T-cell (primary cell): ENCODE measurements around the gene LDB2. TPM values are rescaled to one million over a fixed set of nuclear protein-coding genes. Genes with fewer than 3 reads are reported as not detected.

Experiments used
- ATAC-seq, 4 experiments: fragments of 200-7000 bp in 3 of 4; fragments of 150-1000 bp in 1 of 4; cut with Tn5 transposase; replicated peaks in 1 of 4; 1 replicate in 3 of 4; 2 replicates in 1 of 4; pipeline ENCODE4 v1.10.0; 2021; ENCODE audit warnings: moderate library complexity in 3 of 4, mild to moderate bottlenecking in 2 of 4, moderate number of reproducible peaks in 1 of 4
- CTCF ChIA-PET, 2 donors: fragments of 300-600 bp; sonication (Branson Sonifier 250); formaldehyde crosslinking; loops; one replicate each; lab custom pipeline; 2022; ENCODE audit warnings: antibody characterized with exemption in 2 of 2; lab: Charles Lee
- POLR2A ChIA-PET, 2 donors: fragments of 300-600 bp; sonication (Branson Sonifier 250); formaldehyde crosslinking; loops; one replicate each; lab custom pipeline; 2022; ENCODE audit warnings: antibody characterized with exemption in 2 of 2; lab: Charles Lee
- DNase-seq, 35 experiments: peaks; one replicate each; pipeline versions ENCODE4 v3.0.0 to v3.0.0-alpha.2; 2013 to 2023
- H3K27ac ChIP-seq: one replicate; pipeline ENCODE4 v1.5.1; 2013; ENCODE audit warnings: low read length
- H3K27me3 ChIP-seq, 2 experiments: replicated peaks in 1 of 2; 1 replicate in 1 of 2; 2 replicates in 1 of 2; pipeline versions ENCODE4 v1.6.1 to v1.7.0; 2013; ENCODE audit warnings: low read length in 1 of 2, mixed read lengths in 1 of 2; ENCODE audit not compliant: control insufficient read depth in 2 of 2, insufficient read depth in 2 of 2; ENCODE audit errors: extremely low read depth in 1 of 2
- H3K36me3 ChIP-seq, 2 donors: 1 replicate in 1 of 2; 2 replicates in 1 of 2; pipeline versions ENCODE4 v1.6.1 to v1.7.0; 2013; ENCODE audit warnings: low read length in 1 of 2; ENCODE audit not compliant: control insufficient read depth in 2 of 2, insufficient read depth in 1 of 2; ENCODE audit errors: extremely low read depth in 1 of 2
- H3K4me1 ChIP-seq, 2 experiments: 1 replicate in 1 of 2; 2 replicates in 1 of 2; pipeline versions ENCODE4 v1.6.1 to v1.7.0; 2013; ENCODE audit warnings: low read length in 2 of 2, mixed read lengths in 1 of 2; ENCODE audit not compliant: insufficient read depth in 2 of 2, control insufficient read depth in 1 of 2; ENCODE audit errors: extremely low read depth in 1 of 2
- H3K4me3 ChIP-seq, 2 donors: 1 replicate in 1 of 2; 2 replicates in 1 of 2; pipeline versions ENCODE4 v1.5.1 to v1.7.0; 2013; ENCODE audit warnings: mild to moderate bottlenecking in 2 of 2, low read length in 1 of 2, moderate library complexity in 1 of 2; ENCODE audit not compliant: control insufficient read depth in 1 of 2; ENCODE audit errors: extremely low read depth in 1 of 2
- H3K9me3 ChIP-seq: 2 replicates; pipeline ENCODE4 v1.7.0; 2013
- H3K27ac Mint-ChIP-seq, 2 donors: one replicate each; pipeline ENCODE4 v1.8.0; 2020 to 2021; ENCODE audit warnings: mild to moderate bottlenecking in 2 of 2, mixed read lengths in 2 of 2
- H3K27me3 Mint-ChIP-seq, 2 donors: one replicate each; pipeline ENCODE4 v1.8.0; 2021 to 2022; ENCODE audit warnings: mixed read lengths in 2 of 2
- H3K36me3 Mint-ChIP-seq: one replicate; pipeline ENCODE4 v1.8.0; 2021; ENCODE audit warnings: mixed read lengths
- H3K4me1 Mint-ChIP-seq, 3 donors: one replicate each; pipeline ENCODE4 v1.8.0; 2020 to 2022; ENCODE audit warnings: mixed read lengths in 3 of 3, mild to moderate bottlenecking in 1 of 3
- H3K4me3 Mint-ChIP-seq, 3 donors: one replicate each; pipeline ENCODE4 v1.8.0; 2020 to 2022; ENCODE audit warnings: mild to moderate bottlenecking in 3 of 3, mixed read lengths in 3 of 3, moderate library complexity in 3 of 3
- H3K9me3 Mint-ChIP-seq, 3 donors: one replicate each; pipeline ENCODE4 v1.8.0; 2020 to 2022; ENCODE audit warnings: mixed read lengths in 3 of 3
- WGBS: methylation state at CpG from one replicate; pipeline ENCODE4 v1.1.5; 2013; ENCODE audit warnings: missing lambda C conversion rate; ENCODE audit not compliant: insufficient coverage; 5-methylcytosine and 5-hydroxymethylcytosine counted together
- total RNA-seq, 35 experiments: library from RNA in 6 of 35; stranded (reverse) in 6 of 35; fragments of 120-200 nt in 1 of 35; gene quantifications; one replicate each; pipeline versions ENCODE4 v1.2.1 to v1.2.4 and lab custom pipeline; 2013 to 2026

Gene LDB2
- total RNA-seq, 5 donors from 2014 or later (not counting 1 experiment from before 2014, with no cell fraction given): 0.15 to 0.82 (median 0.39) TPM; not detected in 2

DNA sequence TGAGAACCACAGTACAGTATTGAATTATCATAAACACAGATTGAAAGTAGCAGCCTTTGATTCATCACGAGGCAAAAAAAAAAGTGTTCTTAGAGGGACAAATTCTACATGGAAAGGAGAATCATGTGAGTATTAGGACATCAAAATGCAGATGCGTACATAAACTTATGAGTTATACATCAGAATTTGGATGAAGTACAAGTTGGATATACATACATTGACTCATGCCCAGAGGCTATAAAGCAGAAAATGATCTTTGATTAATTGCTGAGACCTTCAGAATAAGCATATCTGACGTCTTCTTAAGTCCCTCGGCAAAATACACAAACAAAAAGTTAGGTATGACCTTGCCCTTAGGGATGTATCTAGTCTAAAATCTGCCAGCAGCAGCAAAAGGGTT, 206.4 kb downstream of the LDB2 start:
- ChIA-PET CTCF (no interaction called here), POLR2A (no interaction called here)
- WGBS: no CpG with 5 or more reads among the region's 4 CpGs
- Histone ChIP-seq H3K27me3 (no peaks in the 10 kb centered on the region), H3K27ac (no peak overlapping the region), H3K4me1 (no peaks in the 10 kb centered on the region), H3K9me3 (no peaks in the 10 kb centered on the region), H3K36me3 (no peaks in the 10 kb centered on the region), H3K4me3 (no peak overlapping the region)
- Mint-ChIP-seq H3K27me3 (no peaks in the 10 kb centered on the region), H3K36me3 (no peaks in the 10 kb centered on the region), H3K27ac (no peak overlapping the region), H3K4me1 (no peaks in the 10 kb centered on the region), H3K9me3 (no peaks in the 10 kb centered on the region), H3K4me3 (no peak overlapping the region)
- no peak for ATAC-seq
- no peak for DNase-seq

DNA sequence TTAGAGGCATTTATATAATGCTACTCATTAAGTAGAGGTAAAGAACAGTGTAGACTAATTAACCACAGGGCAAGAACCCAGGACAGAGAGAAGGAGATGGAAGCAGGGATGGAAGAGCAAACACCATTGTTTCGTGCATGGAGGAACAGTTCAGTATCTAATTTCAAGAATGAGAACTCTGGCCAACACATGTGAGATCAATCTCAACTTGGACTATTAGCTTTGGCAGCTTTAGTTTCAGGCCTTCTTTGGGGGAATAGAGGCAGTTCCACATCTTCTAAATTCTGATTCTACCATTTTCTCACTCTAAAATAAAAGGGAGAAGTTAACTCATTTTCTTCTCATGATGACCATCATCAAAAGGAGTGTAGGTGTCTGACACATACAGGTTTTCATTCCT, 207.0 kb downstream of the LDB2 start:
- no CpG with 5 or more reads among the region's 1 CpG for WGBS
- H3K36me3 Mint-ChIP-seq: no peaks in the 10 kb centered on the region
- H3K27me3 ChIP-seq: no peaks in the 10 kb centered on the region
- no peak overlapping the region for H3K4me3 ChIP-seq
- no peaks in the 10 kb centered on the region for H3K9me3 Mint-ChIP-seq
- H3K9me3 ChIP-seq: no peaks in the 10 kb centered on the region
- H3K27ac Mint-ChIP-seq: no peak overlapping the region
- no peak for ATAC-seq
- no peak overlapping the region for H3K4me3 Mint-ChIP-seq
- H3K4me1 Mint-ChIP-seq: no peaks in the 10 kb centered on the region
- no peak for DNase-seq
- H3K36me3 ChIP-seq: no peaks in the 10 kb centered on the region
- ChIA-PET POLR2A (no interaction called here), CTCF (no interaction called here)
- no peak overlapping the region for H3K27ac ChIP-seq
- H3K27me3 Mint-ChIP-seq: no peaks in the 10 kb centered on the region
- no peaks in the 10 kb centered on the region for H3K4me1 ChIP-seq

DNA sequence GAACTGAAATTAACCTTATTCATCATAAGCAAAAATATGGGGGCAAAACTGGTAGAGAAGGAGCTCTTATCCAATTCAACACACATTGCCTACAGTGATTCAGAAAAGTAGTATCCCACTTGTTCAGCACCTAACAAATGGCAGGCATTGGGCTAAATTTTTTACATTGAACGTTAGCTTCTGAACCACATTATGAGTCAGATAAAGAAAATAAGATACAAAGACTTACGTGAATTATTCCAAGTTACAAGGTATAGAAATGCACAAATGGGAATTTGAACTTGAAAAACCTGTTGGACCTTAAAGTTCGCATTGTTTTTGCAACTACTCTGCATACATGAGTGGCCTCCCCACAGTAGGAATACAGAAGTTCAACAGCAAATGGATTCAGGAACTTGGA, 210.6 kb downstream of the LDB2 start:
- Histone ChIP-seq H3K27ac (no peak overlapping the region), H3K27me3 (no peaks in the 10 kb centered on the region), H3K36me3 (no peaks in the 10 kb centered on the region), H3K4me3 (no peak overlapping the region), H3K9me3 (no peaks in the 10 kb centered on the region), H3K4me1 (no peaks in the 10 kb centered on the region)
- Mint-ChIP-seq H3K36me3 (no peaks in the 10 kb centered on the region), H3K4me3 (no peak overlapping the region), H3K9me3 (no peaks in the 10 kb centered on the region), H3K27ac (no peak overlapping the region), H3K27me3 (no peaks in the 10 kb centered on the region), H3K4me1 (no peaks in the 10 kb centered on the region)
- 100% methylated on average over 1 of the region's 3 CpGs for WGBS
- ATAC-seq (no peak), DNase-seq (no peak)
- ChIA-PET CTCF (interaction anchor here in 1 of 2 donors (0.7 kb wide), 1 partner anchor 427 kb away, joined by 3 read pairs; no protein-coding TSS in a partner anchor), POLR2A (no interaction called here)

DNA sequence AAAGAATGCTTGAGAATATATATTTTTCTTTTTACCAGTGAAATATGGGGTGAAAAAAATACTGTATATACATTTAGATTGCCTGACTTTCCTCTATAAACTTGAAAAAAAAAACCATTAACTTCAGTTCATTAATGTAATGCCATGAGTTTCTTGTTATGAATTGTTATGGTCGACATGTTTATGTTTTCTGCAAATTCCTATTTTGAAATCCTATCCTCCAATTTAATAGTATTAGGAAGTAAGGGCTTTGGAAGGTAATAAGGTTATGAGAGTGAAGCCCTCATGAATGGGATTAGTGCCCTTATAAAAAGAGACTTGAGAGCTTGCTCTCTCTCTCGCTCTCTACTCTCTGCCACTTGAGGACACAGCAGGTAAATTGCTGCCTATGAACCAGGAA, 211.4 kb downstream of the LDB2 start:
- H3K4me1 ChIP-seq: no peaks in the 10 kb centered on the region
- H3K36me3 ChIP-seq: no peaks in the 10 kb centered on the region
- ATAC-seq (no peak), DNase-seq (no peak)
- CTCF ChIA-PET: no interaction called here
- POLR2A ChIA-PET: no interaction called here
- no peaks in the 10 kb centered on the region for H3K27me3 ChIP-seq
- H3K36me3 Mint-ChIP-seq: no peaks in the 10 kb centered on the region
- 100% methylated on average over 1 of the region's 2 CpGs for WGBS
- no peak overlapping the region for H3K4me3 Mint-ChIP-seq
- H3K4me3 ChIP-seq: no peak overlapping the region
- H3K4me1 Mint-ChIP-seq: no peaks in the 10 kb centered on the region
- no peaks in the 10 kb centered on the region for H3K9me3 ChIP-seq
- no peaks in the 10 kb centered on the region for H3K27me3 Mint-ChIP-seq
- H3K27ac ChIP-seq: no peak overlapping the region
- H3K27ac Mint-ChIP-seq: no peak overlapping the region
- H3K9me3 Mint-ChIP-seq: no peaks in the 10 kb centered on the region

DNA sequence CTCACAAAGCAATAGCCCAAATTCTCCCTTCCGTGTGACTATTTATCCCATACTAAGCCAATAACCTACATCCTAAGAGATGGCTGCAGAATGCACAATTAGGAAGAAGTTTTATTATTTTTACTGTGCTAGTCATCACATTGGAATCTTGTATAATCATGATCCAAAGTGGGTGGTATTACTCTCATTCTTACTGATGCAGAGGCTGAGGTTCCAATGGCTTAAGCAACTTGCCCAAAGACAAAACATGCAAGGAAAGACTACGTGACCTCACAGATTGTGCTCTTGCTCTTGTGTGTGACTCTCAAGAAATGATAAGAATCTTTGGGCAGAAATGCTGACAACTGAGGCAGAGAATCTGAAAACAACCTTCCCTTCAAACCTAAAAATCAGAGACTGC, 212.2 kb downstream of the LDB2 start:
- ATAC-seq (no peak), DNase-seq (no peak)
- Histone ChIP-seq H3K4me1 (no peaks in the 10 kb centered on the region), H3K27me3 (no peaks in the 10 kb centered on the region), H3K36me3 (no peaks in the 10 kb centered on the region), H3K9me3 (no peaks in the 10 kb centered on the region), H3K27ac (no peak overlapping the region), H3K4me3 (no peak overlapping the region)
- Mint-ChIP-seq H3K9me3 (no peaks in the 10 kb centered on the region), H3K4me1 (no peaks in the 10 kb centered on the region), H3K4me3 (no peak overlapping the region), H3K36me3 (no peaks in the 10 kb centered on the region), H3K27me3 (no peaks in the 10 kb centered on the region), H3K27ac (no peak overlapping the region)
- WGBS: 83% methylated on average over 1 of the region's 2 CpGs
- CTCF ChIA-PET: no interaction called here
- POLR2A ChIA-PET: no interaction called here

DNA sequence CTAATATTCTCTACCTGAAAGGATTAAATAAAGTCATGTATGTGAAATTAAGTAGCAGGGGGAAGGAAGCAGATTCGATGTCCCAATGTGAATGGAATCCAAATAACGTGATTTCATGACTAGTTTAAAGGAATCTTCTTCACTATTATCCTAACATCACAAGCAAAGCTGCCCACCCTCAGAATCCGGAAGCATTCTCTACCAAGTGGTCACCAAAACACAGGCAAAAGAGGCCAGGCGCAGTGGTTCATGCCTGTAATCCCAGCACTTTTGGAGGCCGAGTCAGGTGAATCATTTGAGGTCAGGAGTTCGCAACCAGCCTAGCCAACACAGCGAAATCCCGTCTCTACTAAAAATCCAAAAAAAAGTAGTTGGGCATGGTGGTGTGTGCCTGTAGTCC, 212.9 kb downstream of the LDB2 start:
- H3K9me3 Mint-ChIP-seq: no peaks in the 10 kb centered on the region
- peaks cover 0 to under 1% of the 10 kb centered on the region in 2 donors for H3K27me3 Mint-ChIP-seq
- no peaks in the 10 kb centered on the region for H3K9me3 ChIP-seq
- POLR2A ChIA-PET: no interaction called here
- H3K4me1 ChIP-seq: no peaks in the 10 kb centered on the region
- H3K36me3 Mint-ChIP-seq: no peaks in the 10 kb centered on the region
- no peak overlapping the region for H3K27ac ChIP-seq
- 95% methylated on average over 4 of the region's 8 CpGs for WGBS
- H3K27ac Mint-ChIP-seq: no peak overlapping the region
- no peak overlapping the region for H3K4me3 ChIP-seq
- no peaks in the 10 kb centered on the region for H3K27me3 ChIP-seq
- no peaks in the 10 kb centered on the region for H3K36me3 ChIP-seq
- CTCF ChIA-PET: no interaction called here
- no peak overlapping the region for H3K4me3 Mint-ChIP-seq
- no peaks in the 10 kb centered on the region for H3K4me1 Mint-ChIP-seq
- DNase-seq (no peak), ATAC-seq (no peak)

DNA sequence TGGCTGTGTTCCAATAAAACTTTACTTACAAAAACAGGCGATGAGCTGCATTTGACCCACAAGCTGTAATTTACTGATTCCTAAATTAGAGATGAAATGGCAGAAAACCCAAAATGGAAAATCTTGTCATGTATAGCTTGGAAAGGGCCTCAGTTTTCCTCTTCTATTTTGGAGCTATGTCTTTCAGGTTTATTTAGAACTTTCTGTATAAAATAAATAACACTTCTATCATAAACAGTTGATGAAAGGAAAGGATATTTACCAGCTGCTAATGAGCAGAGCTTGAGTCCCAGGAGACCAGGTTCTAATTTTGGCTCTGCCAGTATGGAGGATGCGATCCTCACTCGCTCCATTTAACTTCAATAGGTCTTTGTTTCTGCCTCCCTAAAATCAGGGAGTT, 213.5 kb downstream of the LDB2 start:
- Mint-ChIP-seq H3K27me3 (peaks cover 0 to 3% of the 10 kb centered on the region in 2 donors), H3K36me3 (no peaks in the 10 kb centered on the region), H3K4me1 (no peaks in the 10 kb centered on the region), H3K27ac (no peak overlapping the region), H3K9me3 (no peaks in the 10 kb centered on the region), H3K4me3 (no peak overlapping the region)
- POLR2A ChIA-PET: no interaction called here
- CTCF ChIA-PET: no interaction called here
- H3K27ac ChIP-seq: no peak overlapping the region
- no peaks in the 10 kb centered on the region for H3K9me3 ChIP-seq
- WGBS: no CpG with 5 or more reads among the region's 3 CpGs
- no peak for DNase-seq
- H3K4me1 ChIP-seq: no peaks in the 10 kb centered on the region
- H3K27me3 ChIP-seq: no peaks in the 10 kb centered on the region
- no peak for ATAC-seq
- H3K4me3 ChIP-seq: no peak overlapping the region
- no peaks in the 10 kb centered on the region for H3K36me3 ChIP-seq
